K562 (cell line): ENCODE results near the gene LIPI. TPM values are rescaled to one million over a fixed set of nuclear protein-coding genes. Genes with fewer than 3 reads are reported as not detected.

Experiments used
- ATAC-seq: fragments of 200-7000 bp; cut with Tn5 transposase; 3 replicates; pipeline ENCODE4 v1.9.1; 2020; ENCODE audit warnings: moderate library complexity
- BruUV-seq: library from RNA; stranded (reverse); fragments of 400-500 nt; replicated peaks from 2 replicates; lab custom pipeline; 2021; lab: Mats Ljungman, UMichigan
- CTCF ChIA-PET: fragments of 300-600 bp; formaldehyde crosslinking; extraction: SDS; loops from one replicate; lab custom pipeline; 2021; ENCODE audit warnings: low intra/inter-chr PET ratio; lab: Yijun Ruan, JAX
- POLR2A ChIA-PET: fragments of 300-600, 350-650 bp; sonication (Branson Sonifier 250); formaldehyde crosslinking; extraction: SDS; loops from one replicate; lab custom pipeline; 2021; ENCODE audit warnings: antibody characterized with exemption, inconsistent platforms; lab: Yijun Ruan, JAX
- DNase-seq, 4 experiments: peaks; one replicate each; pipeline versions ENCODE4 v3.0.0 to v3.0.0-alpha.2; 2011 to 2018; ENCODE audit warnings: low spot score in 3 of 4, mixed read lengths in 3 of 4; ENCODE audit errors: extremely low read depth in 1 of 4
- FAIRE-seq: peaks from 2 replicates; lab custom pipeline; 2011; peaks lifted over from hg19 to GRCh38; lab: Jason Lieb, UNC
- H2AFZ ChIP-seq: 2 replicates; pipeline ENCODE4 v1.6.0; 2011; ENCODE audit warnings: low read depth, low read length, control low read depth, inconsistent platforms
- H3K27ac ChIP-seq: fragments of 200-600 bp; 3 replicates; pipeline ENCODE4 v1.8.0; 2011; ENCODE audit warnings: low read depth, mild to moderate bottlenecking, control low read depth, inconsistent platforms, low read length, moderate library complexity, mixed read lengths; ENCODE audit errors: extremely low read depth
- H3K27me3 ChIP-seq, 2 experiments: fragments of 300-600 bp in 1 of 2; 2 replicates in 1 of 2; 3 replicates in 1 of 2; pipeline versions ENCODE4 v1.6.0 to v1.8.0; 2011; ENCODE audit warnings: inconsistent platforms in 2 of 2, low read length in 2 of 2, mild to moderate bottlenecking in 1 of 2, mixed read lengths in 1 of 2, moderate library complexity in 1 of 2; ENCODE audit not compliant: control insufficient read depth in 2 of 2, insufficient read depth in 2 of 2
- H3K36me3 ChIP-seq: fragments of 300-600 bp; 3 replicates; pipeline ENCODE4 v1.8.0; 2011; ENCODE audit warnings: mild to moderate bottlenecking, low read length, inconsistent platforms; ENCODE audit not compliant: control insufficient read depth, insufficient read depth
- H3K4me1 ChIP-seq, 2 experiments: fragments of 200-600 bp in 1 of 2; replicated peaks in 1 of 2; 2 replicates in 1 of 2; 3 replicates in 1 of 2; pipeline versions ENCODE4 v1.5.1 to v1.8.0; 2011; ENCODE audit warnings: inconsistent platforms in 2 of 2, low read length in 2 of 2, mild to moderate bottlenecking in 1 of 2, mixed read lengths in 1 of 2, moderate library complexity in 1 of 2; ENCODE audit not compliant: control insufficient read depth in 2 of 2, insufficient read depth in 2 of 2
- H3K4me2 ChIP-seq: 2 replicates; pipeline ENCODE4 v1.6.1; 2011; ENCODE audit warnings: low read length, control low read depth, inconsistent platforms, mixed read lengths; ENCODE audit not compliant: insufficient read depth
- H3K4me3 ChIP-seq: fragments of 200-600 bp; sonication (generic), shearing (Covaris generic); 2 replicates; pipeline ENCODE4 v1.5.1; 2016; ENCODE audit warnings: control low read depth, inconsistent platforms
- H3K79me2 ChIP-seq: fragments of 200-600 bp; 3 replicates; pipeline ENCODE4 v1.8.0; 2011; ENCODE audit warnings: low read length, inconsistent platforms; ENCODE audit not compliant: control insufficient read depth, insufficient read depth
- H3K9ac ChIP-seq, 2 experiments: 2 replicates each; pipeline versions ENCODE4 v1.6.0 to v1.6.1; 2011; ENCODE audit warnings: low read depth in 2 of 2, low read length in 2 of 2, control low read depth in 1 of 2, inconsistent platforms in 1 of 2, mild to moderate bottlenecking in 1 of 2, mixed read lengths in 1 of 2; ENCODE audit not compliant: insufficient read depth in 1 of 2
- H3K9me1 ChIP-seq: one replicate; pipeline ENCODE4 v1.6.0; 2011; ENCODE audit warnings: inconsistent platforms, mild to moderate bottlenecking, low read length, moderate library complexity; ENCODE audit not compliant: control insufficient read depth, insufficient read depth
- H3K9me3 ChIP-seq: replicated peaks from 2 replicates; pipeline ENCODE4 v1.5.1; 2011; ENCODE audit warnings: low read depth, low read length, inconsistent platforms; ENCODE audit not compliant: control insufficient read depth, insufficient read depth
- H4K20me1 ChIP-seq: replicated peaks from 2 replicates; pipeline ENCODE4 v1.6.1; 2011; ENCODE audit warnings: low read length, inconsistent platforms, mixed read lengths; ENCODE audit not compliant: control insufficient read depth, insufficient read depth
- AFF4 ChIP-seq: sonication (generic); formaldehyde crosslinking; IDR thresholded peaks from 2 replicates; pipeline ENCODE4 v1.8.0; 2023; ENCODE audit warnings: mild to moderate bottlenecking, missing genetic modification reagents
- FOXA1 ChIP-seq: fragments of 450-650 bp; IDR thresholded peaks from 2 replicates; pipeline ENCODE4 v1.6.1; 2016; ENCODE audit warnings: mild to moderate bottlenecking, borderline replicate concordance
- HOMEZ ChIP-seq: fragments of 250-450 bp; sonication (Bioruptor Pico); IDR thresholded peaks from 2 replicates; pipeline ENCODE4 v1.4.0; 2020; ENCODE audit warnings: mild to moderate bottlenecking, moderate library complexity
- POLR2G ChIP-seq: fragments of 200-400 bp; formaldehyde crosslinking; IDR thresholded peaks from 2 replicates; pipeline ENCODE4 v1.6.1; 2017; ENCODE audit warnings: low read depth, mild to moderate bottlenecking, antibody characterized with exemption, low read length, moderate library complexity
- SMAD3 ChIP-seq: fragments of 450-650 bp; formaldehyde crosslinking; conservative IDR thresholded peaks from 2 replicates; pipeline ENCODE4 v1.4.0; 2020; ENCODE audit warnings: mild to moderate bottlenecking
- STAT5B ChIP-seq: fragments of 250-450 bp; sonication (Bioruptor Pico); IDR thresholded peaks from 2 replicates; pipeline ENCODE4 v1.8.0; 2021; ENCODE audit warnings: mild to moderate bottlenecking, inconsistent platforms
- XRCC5 ChIP-seq: fragments of 200-400 bp; formaldehyde crosslinking; IDR thresholded peaks from 2 replicates; pipeline ENCODE4 v1.6.1; 2017; ENCODE audit warnings: low read depth, mild to moderate bottlenecking, low read length
- WGBS: fragments of 100-300 bp; shearing (Covaris generic); methylation state at CpG from one replicate; pipeline ENCODE4 v1.1.6; 2016; ENCODE audit warnings: low coverage, mixed read lengths; ENCODE audit not compliant: insufficient coverage; ENCODE audit errors: missing lambda C conversion rate; 5-methylcytosine and 5-hydroxymethylcytosine counted together
- in situ Hi-C: fragments of 300-500 bp; cut with MboI; formaldehyde crosslinking; loops from 4 replicates; pipeline ENCODE4 v1.15.0; 2018; ENCODE audit warnings: inconsistent platforms, mixed read lengths
- intact Hi-C: fragments of 100-400 bp; cut with micrococcal nuclease; formaldehyde crosslinking; loops from 2 replicates; pipeline ENCODE4 v1.14.2; 2022
- polyA plus RNA-seq, 8 experiments: library from polyadenylated mRNA; depleted of rRNA in 4 of 8; stranded (reverse) in 5 of 8; unstranded in 3 of 8; fragments of >200 nt; fragmentation: Nextera tagmentation in 2 of 8; fragmentation: Illumina TruSeq in 1 of 8; extraction: Ambion mirVana in 2 of 8; extraction: Trizol in 1 of 8; gene quantifications; 2 replicates each; pipeline versions ENCODE4 v1.2.1 to v1.2.3, GENCODE V29; 2011 to 2014; ENCODE audit warnings: inconsistent platforms in 1 of 8, missing spikeins in 1 of 8
- total RNA-seq, 7 experiments: library from RNA; depleted of rRNA in 6 of 7; stranded (reverse); fragments of >200 nt in 6 of 7; fragmentation: Illumina TruSeq in 2 of 7; extraction: Trizol in 2 of 7; gene quantifications; 2 replicates each; pipeline versions ENCODE4 v1.2.1 to v1.2.3, GENCODE V29; 2011 to 2021; ENCODE audit warnings: low replicate concordance in 1 of 7

The LIPI gene
- total and polyA plus RNA-seq, 9 of the 15 experiments (the other 6 are each of a cell fraction or from before 2014, with no cell fraction given): not detected

GRCh38 chr21:14075346-14076142 lies 135.2 kb downstream of the LIPI start:
- Histone ChIP-seq H3K27ac (no peak overlapping the region), H3K9me1 (no peaks in the 10 kb centered on the region), H3K4me3 (no peak overlapping the region), H3K79me2 (no peaks in the 10 kb centered on the region), H3K27me3 (no peaks in the 10 kb centered on the region), H3K36me3 (no peaks in the 10 kb centered on the region), H3K4me2 (no peak overlapping the region), H3K9ac (no peak overlapping the region), H2AFZ (no peak overlapping the region), H4K20me1 (no peaks in the 10 kb centered on the region), H3K4me1 (no peaks in the 10 kb centered on the region), H3K9me3 (no peaks in the 10 kb centered on the region; the same call in 1 of the 2 replicates)
- in situ Hi-C loops (no loop called here), intact Hi-C loops (no loop called here)
- BruUV-seq: no TSS peak
- FAIRE-seq (peak; percentile 99), ATAC-seq (no peak), DNase-seq (no peak)
- ChIA-PET POLR2A (no interaction called here), CTCF (no interaction called here)
- WGBS: 98% methylated on average over 29 of the region's 32 CpGs
- 0 out of 2 replicates have a peak, but pooled peaks have one; percentile 22 for TF ChIP-seq POLR2G
- TF ChIP-seq HOMEZ (CRISPR knock-in tag): no peak

- H3K36me3 ChIP-seq: no peaks in the 10 kb centered on the region
- no peak for DNase-seq
- ChIA-PET POLR2A (no interaction called here), CTCF (no interaction called here)
- intact Hi-C loops (no loop called here), in situ Hi-C loops (no loop called here)
- no peak overlapping the region for H2AFZ ChIP-seq
- H3K9me3 ChIP-seq: no peaks in the 10 kb centered on the region; the same call in 1 of the 2 replicates
- no peak overlapping the region for H3K4me2 ChIP-seq
- H3K79me2 ChIP-seq: no peaks in the 10 kb centered on the region
- no peak for FAIRE-seq
- no peaks in the 10 kb centered on the region for H3K4me1 ChIP-seq
- no peaks in the 10 kb centered on the region for H3K27me3 ChIP-seq
- H4K20me1 ChIP-seq: no peaks in the 10 kb centered on the region
- no TSS peak for BruUV-seq
- H3K4me3 ChIP-seq: no peak overlapping the region
- H3K9me1 ChIP-seq: no peaks in the 10 kb centered on the region
- ATAC-seq: no peak
- no peak overlapping the region for H3K27ac ChIP-seq
- TF ChIP-seq HOMEZ (CRISPR knock-in tag) (no peak), SMAD3 (CRISPR knock-in tag) (no peak), FOXA1 (no peak), XRCC5 (no peak), AFF4 (CRISPR knock-in tag) (no peak), STAT5B (CRISPR knock-in tag) (no peak)
- H3K9ac ChIP-seq: no peak overlapping the region
- WGBS: 96% methylated on average over 13 of the region's 17 CpGs
Observed at GRCh38 chr21:14074177-14074576, 136.6 kb downstream of the LIPI start.
